ENCODE results near the gene SNAPIN.

Gene SNAPIN

DNA sequence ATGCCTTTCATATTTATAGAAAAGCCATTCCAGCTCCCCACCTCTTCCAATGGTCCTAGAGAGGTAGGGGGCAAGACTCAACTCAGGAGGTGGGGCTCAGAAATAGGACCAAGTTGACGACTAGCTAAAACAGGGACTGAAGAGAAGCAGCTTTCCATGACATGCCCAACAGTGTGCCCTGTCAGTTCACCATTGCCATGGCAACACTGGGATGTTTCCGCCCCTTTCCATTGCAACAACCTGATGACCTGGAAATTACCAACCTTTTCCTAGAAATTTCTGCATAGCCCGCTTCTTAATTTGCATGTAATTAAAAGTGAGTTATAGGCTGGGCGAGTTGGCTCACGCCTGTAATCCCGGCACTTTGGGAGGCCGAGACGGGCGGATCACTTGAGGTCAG lies 47.0 kb downstream of the SNAPIN start:
- no peak for DNase-seq (ENCODE audit: low read depth in 2 of 2, low spot score in 1 of 2)

DNA sequence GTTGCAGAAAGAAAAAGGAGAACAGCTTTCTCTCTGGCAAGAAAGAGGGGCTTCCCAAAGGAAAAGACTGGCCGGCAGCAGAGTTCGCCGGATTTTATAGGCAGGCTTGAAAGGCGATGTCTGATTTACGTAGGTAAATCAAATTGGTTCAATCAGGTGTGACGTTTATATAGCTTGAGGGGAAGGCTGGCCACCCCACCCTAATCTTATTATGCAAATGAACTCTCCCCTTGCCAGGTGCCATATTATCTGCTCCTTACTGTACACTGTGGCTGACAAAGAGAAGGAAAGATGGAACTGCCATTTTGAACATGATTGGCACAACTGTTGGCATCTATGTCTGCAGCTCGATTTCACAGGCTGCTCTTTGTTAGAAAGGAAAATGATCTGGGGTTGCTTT lies 52.5 kb downstream of the SNAPIN start:
- no peak for DNase-seq (ENCODE audit: low read depth in 2 of 2, low spot score in 1 of 2)

Measured in stimulated activated CD8-positive, alpha-beta memory T cell treated with anti-CD3 and anti-CD28 coated beads, Interleukin-4, amount 100 ng/mL, for 1 hour (primary cell).